SK-N-SH (cell line): ENCODE results near the gene SCART1. TPM values are rescaled to one million over a fixed set of nuclear protein-coding genes. Genes with fewer than 3 reads are reported as not detected.
A peak's percentile ranks its signal among the peaks of the same experiment; 100 is the strongest.

Experiments used
- CTCF ChIA-PET: fragments of 300-600, 350-600 bp; formaldehyde crosslinking; extraction: SDS; loops from one replicate; lab custom pipeline; 2021; lab: Yijun Ruan, JAX
- POLR2A ChIA-PET: fragments of 350-600 bp; sonication (Branson Sonifier 250); formaldehyde crosslinking; extraction: SDS; loops from one replicate; lab custom pipeline; 2020; ENCODE audit warnings: antibody characterized with exemption, inconsistent platforms; lab: Yijun Ruan, JAX
- DNase-seq: peaks from one replicate; pipeline ENCODE4 v3.0.0; 2012
- H2AFZ ChIP-seq: fragments of 200-600 bp; sonication (generic); 2 replicates; pipeline ENCODE4 v1.8.1; 2016; ENCODE audit warnings: antibody characterized with exemption, mild to moderate bottlenecking, low read depth
- H3F3A ChIP-seq: fragments of 200-600 bp; sonication (generic); replicated peaks from 2 replicates; pipeline ENCODE3; 2016; ENCODE audit warnings: antibody characterized with exemption, mild to moderate bottlenecking; ENCODE audit not compliant: insufficient read depth
- H3K27ac ChIP-seq, 2 experiments: fragments of 200-500 bp in 1 of 2; fragments of 200-600 bp in 1 of 2; sonication (Bioruptor generic) in 1 of 2; sonication (generic), shearing (Covaris generic) in 1 of 2; 2 replicates each; pipeline versions ENCODE4 v1.5.1 to v1.6.1; 2014 to 2016; ENCODE audit warnings: low read depth in 2 of 2, inconsistent platforms in 1 of 2, low read length in 1 of 2, mild to moderate bottlenecking in 1 of 2, mixed read lengths in 1 of 2
- H3K27me3 ChIP-seq: fragments of 200-600 bp; sonication (generic), shearing (Covaris generic); 2 replicates; pipeline ENCODE4 v1.6.1; 2016; ENCODE audit warnings: mixed run types; ENCODE audit not compliant: insufficient read depth
- H3K36me3 ChIP-seq, 2 experiments: fragments of 200-500 bp in 1 of 2; fragments of 200-600 bp in 1 of 2; sonication (Bioruptor generic) in 1 of 2; sonication (generic) in 1 of 2; replicated peaks in 1 of 2; 2 replicates each; pipeline versions ENCODE3 to v1.5.1; 2014 to 2016; ENCODE audit warnings: low read length in 1 of 2, mild to moderate bottlenecking in 1 of 2; ENCODE audit not compliant: insufficient read depth in 2 of 2, control insufficient read depth in 1 of 2
- H3K4me1 ChIP-seq, 2 experiments: fragments of 200-500 bp in 1 of 2; fragments of 200-600 bp in 1 of 2; sonication (Bioruptor generic) in 1 of 2; sonication (generic), shearing (Covaris generic) in 1 of 2; 2 replicates each; pipeline versions ENCODE4 v1.5.1 to v1.6.1; 2014 to 2016; ENCODE audit warnings: low read depth in 1 of 2, low read length in 1 of 2, mixed run types in 1 of 2; ENCODE audit not compliant: insufficient read depth in 2 of 2, control insufficient read depth in 1 of 2
- H3K4me2 ChIP-seq: fragments of 200-600 bp; sonication (generic), shearing (Covaris generic); 2 replicates; pipeline ENCODE4 v1.6.1; 2017; ENCODE audit warnings: mixed run types
- H3K4me3 ChIP-seq, 2 experiments: fragments of 200-500 bp in 1 of 2; fragments of 200-600 bp in 1 of 2; sonication (Bioruptor generic) in 1 of 2; sonication (generic), shearing (Covaris generic) in 1 of 2; 2 replicates each; pipeline versions ENCODE4 v1.5.1 to v1.8.1; 2014 to 2016; ENCODE audit warnings: low read depth in 2 of 2, inconsistent platforms in 1 of 2, low read length in 1 of 2, mild to moderate bottlenecking in 1 of 2, mixed read lengths in 1 of 2, moderate library complexity in 1 of 2
- H3K79me2 ChIP-seq: fragments of 200-600 bp; sonication (generic); 2 replicates; pipeline ENCODE4 v1.8.1; 2017; ENCODE audit warnings: mild to moderate bottlenecking; ENCODE audit not compliant: insufficient read depth
- H3K9ac ChIP-seq: fragments of 200-600 bp; sonication (generic); 2 replicates; pipeline ENCODE4 v1.6.1; 2017; ENCODE audit warnings: mixed run types
- H3K9me2 ChIP-seq: fragments of 200-600 bp; sonication (generic); 2 replicates; pipeline ENCODE4 v1.6.1; 2017; ENCODE audit warnings: mixed run types
- H3K9me3 ChIP-seq: fragments of 200-600 bp; sonication (generic); 2 replicates; pipeline ENCODE4 v1.6.1; 2017; ENCODE audit warnings: mixed run types, mild to moderate bottlenecking, moderate library complexity
- H4K20me1 ChIP-seq: fragments of 200-600 bp; sonication (generic); 2 replicates; pipeline ENCODE4 v1.6.1; 2017; ENCODE audit warnings: mild to moderate bottlenecking, mixed run types; ENCODE audit not compliant: insufficient read depth
- EZH2phosphoT487 ChIP-seq: fragments of 200-600 bp; sonication (generic); IDR thresholded peaks from 2 replicates; pipeline ENCODE4 v1.6.1; 2017; ENCODE audit warnings: low read depth, mixed run types, mild to moderate bottlenecking, antibody characterized with exemption, moderate library complexity, borderline replicate concordance
- FOSL2 ChIP-seq: IDR thresholded peaks from 2 replicates; pipeline ENCODE4 v1.4.0; 2012; ENCODE audit warnings: low read depth, mild to moderate bottlenecking, moderate library complexity, borderline replicate concordance
- FOXJ3 ChIP-seq: sonication (generic); formaldehyde crosslinking; IDR thresholded peaks from 2 replicates; pipeline ENCODE4 v1.5.1; 2020; ENCODE audit warnings: mild to moderate bottlenecking, missing genetic modification reagents
- GATA2 ChIP-seq: sonication (generic); formaldehyde crosslinking; IDR thresholded peaks from 2 replicates; pipeline ENCODE4 v1.5.0; 2020; ENCODE audit warnings: mild to moderate bottlenecking, missing genetic modification reagents
- IRF3 ChIP-seq: fragments of 150-350 bp; IDR thresholded peaks from 2 replicates; pipeline ENCODE4 v1.6.1; 2016; ENCODE audit warnings: mild to moderate bottlenecking, low read depth, low read length
- JUND ChIP-seq: IDR thresholded peaks from 2 replicates; pipeline ENCODE4 v1.4.0; 2012
- MEF2A ChIP-seq: IDR thresholded peaks from 2 replicates; pipeline ENCODE4 v1.4.0; 2012; ENCODE audit warnings: low read depth, borderline replicate concordance
- MXI1 ChIP-seq: IDR thresholded peaks from 2 replicates; pipeline ENCODE4 v1.6.1; 2012; ENCODE audit warnings: mild to moderate bottlenecking, low read depth, low read length, improper control_type of control experiment
- NRF1 ChIP-seq: IDR thresholded peaks from 2 replicates; pipeline ENCODE4 v1.6.1; 2012; ENCODE audit warnings: low read depth, mild to moderate bottlenecking, low read length
- POLR2AphosphoS5 ChIP-seq: IDR thresholded peaks from 2 replicates; pipeline ENCODE4 v1.6.1; 2012; ENCODE audit warnings: low read depth, low read length
- RCOR1 ChIP-seq: fragments of 150-350 bp; IDR thresholded peaks from 2 replicates; pipeline ENCODE4 v1.6.1; 2017; ENCODE audit warnings: antibody characterized with exemption, low read length
- REST ChIP-seq: IDR thresholded peaks from 2 replicates; pipeline ENCODE4 v1.6.1; 2012; ENCODE audit warnings: mild to moderate bottlenecking, low read depth, low read length, moderate library complexity
- RFX5 ChIP-seq: IDR thresholded peaks from 2 replicates; pipeline ENCODE4 v1.6.1; 2012; ENCODE audit warnings: mild to moderate bottlenecking, improper control_type of control experiment, low read length
- RXRA ChIP-seq: IDR thresholded peaks from 2 replicates; pipeline ENCODE4 v1.4.0; 2012; ENCODE audit warnings: low read depth, mild to moderate bottlenecking, borderline replicate concordance
- SIN3A ChIP-seq: IDR thresholded peaks from 2 replicates; pipeline ENCODE4 v1.6.1; 2012; ENCODE audit warnings: low read depth, mild to moderate bottlenecking, low read length, moderate library complexity, borderline replicate concordance
- TAF1 ChIP-seq: IDR thresholded peaks from 2 replicates; pipeline ENCODE4 v1.6.1; 2012; ENCODE audit warnings: low read depth, mild to moderate bottlenecking, low read length, moderate library complexity, borderline replicate concordance
- USF1 ChIP-seq: IDR thresholded peaks from 2 replicates; pipeline ENCODE4 v1.4.0; 2012; ENCODE audit warnings: low read depth, borderline replicate concordance
- USF2 ChIP-seq: fragments of 150-350 bp; IDR thresholded peaks from 2 replicates; pipeline ENCODE4 v1.6.1; 2017; ENCODE audit warnings: antibody characterized with exemption, low read length, low read depth, borderline replicate concordance
- WGBS: methylation state at CpG from one replicate; pipeline ENCODE4 v1.1.6; 2017; ENCODE audit warnings: low lambda C conversion rate; 5-methylcytosine and 5-hydroxymethylcytosine counted together
- polyA plus RNA-seq, 3 experiments: library from polyadenylated mRNA; depleted of rRNA; stranded (reverse); fragments of >200 nt; gene quantifications; 2 replicates each; pipeline ENCODE4 v1.2.3, GENCODE V29; 2012

The SCART1 gene
- polyA plus RNA-seq, 1 of the 3 experiments (the other 2 are of a cell fraction): 2.1 TPM

GRCh38 chr10:133442967-133443924 is 10.5 kb upstream of the SCART1 start:
- Histone ChIP-seq H3K9ac (no peak overlapping the region), H3K79me2 (no peaks in the 10 kb centered on the region), H3K27ac (no peak overlapping the region), H3K4me2 (no peak overlapping the region), H2AFZ (no peak overlapping the region), H3K27me3 (no peaks in the 10 kb centered on the region), H3K36me3 (peaks cover 0 to under 1% of the 10 kb centered on the region in 2 experiments), H3K9me2 (no peaks in the 10 kb centered on the region), H3F3A (no peaks in the 10 kb centered on the region), H3K4me3 (no peak overlapping the region), H3K4me1 (no peaks in the 10 kb centered on the region; a peak in 1 of 4 replicates), H3K9me3 (0 out of 2 replicates have a peak, but pooled peaks cover 10% of the 10 kb centered on the region), H4K20me1 (no peaks in the 10 kb centered on the region)
- POLR2A ChIA-PET: no interaction called here
- DNase-seq: peak; percentile 6
- CTCF ChIA-PET: no interaction called here
- no peak for TF ChIP-seq MXI1
- TF ChIP-seq RXRA: no peak
- no peak for TF ChIP-seq JUND
- TF ChIP-seq IRF3: no peak
- no peak for TF ChIP-seq POLR2AphosphoS5
- TF ChIP-seq USF2: no peak
- TF ChIP-seq FOXJ3 (CRISPR knock-in tag): no peak
- TF ChIP-seq RFX5: no peak
- no peak for TF ChIP-seq SIN3A
- TF ChIP-seq MEF2A: no peak
- no peak for TF ChIP-seq EZH2phosphoT487
- TF ChIP-seq REST: no peak
- TF ChIP-seq USF1: no peak
- no peak for TF ChIP-seq FOSL2
- TF ChIP-seq NRF1: no peak
- TF ChIP-seq GATA2 (CRISPR knock-in tag): no peak
- no peak for TF ChIP-seq TAF1
- TF ChIP-seq RCOR1: no peak
- 31% methylated on average over 13 of the region's 16 CpGs for WGBS
